Measurements from ENCODE around the gene ZNF335. TPM values are rescaled to one million over a fixed set of nuclear protein-coding genes. Genes with fewer than 3 reads are reported as not detected.

Gene ZNF335
- total and polyA plus RNA-seq, 2 of the 8 experiments (the other 6 are each of a cell fraction or from before 2014, with no cell fraction given): 12.4 to 14.6 TPM

DNA sequence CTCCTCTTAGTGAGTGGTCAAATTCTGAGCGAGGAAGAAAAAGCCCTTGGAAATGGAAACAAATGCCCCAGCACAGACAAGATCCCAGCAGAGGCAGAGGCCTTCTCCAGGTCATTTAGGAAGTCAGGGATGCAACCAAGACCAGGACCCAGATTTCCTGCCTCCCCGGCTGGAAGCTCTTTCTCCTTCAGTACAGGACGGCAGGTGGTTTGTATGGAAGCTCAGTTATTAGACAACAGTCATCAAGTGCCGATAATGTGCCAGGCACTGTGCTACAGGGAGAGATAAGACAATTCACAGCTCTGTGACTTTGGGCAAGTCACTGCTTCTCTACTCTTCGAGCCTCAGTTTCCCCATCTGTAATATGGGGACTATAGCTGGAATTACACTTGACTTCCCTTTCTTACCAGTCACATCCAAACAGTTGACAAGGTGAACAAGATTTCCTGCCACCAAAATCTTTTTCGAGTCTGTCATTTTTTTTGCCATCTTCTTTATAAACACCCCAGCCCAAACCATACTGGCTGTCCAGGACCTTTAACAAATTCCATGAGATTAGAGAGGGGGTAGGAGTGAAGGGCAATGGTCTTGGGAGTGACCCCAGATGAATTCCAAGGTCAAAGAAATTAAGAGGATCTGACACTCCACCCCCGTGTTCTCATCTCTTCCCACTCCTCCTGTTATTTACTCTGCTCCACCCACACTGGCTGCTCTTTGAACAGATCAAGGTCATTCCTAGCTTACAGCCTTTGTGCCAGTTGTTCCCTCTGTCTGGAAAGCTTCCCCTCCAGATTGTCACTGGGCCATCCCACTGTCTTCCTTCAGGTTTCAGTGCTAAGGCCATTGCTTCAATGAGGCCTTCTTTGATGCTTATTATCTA lies 42.8 kb upstream of the ZNF335 start (continued):
- TF ChIP-seq ATF2 (IDR thresholded peaks at IDR 0.05; ENCODE audit: low read length) (no peak), TBP (IDR thresholded peaks at IDR 0.05; ENCODE audit: low read depth, low read length) (no peak), NRF1 (IDR thresholded peaks at IDR 0.05; ENCODE audit: low read depth, low read length) (no peak), ASH2L (IDR thresholded peaks at IDR 0.05; ENCODE audit: low read length) (no peak), BRCA1 (IDR thresholded peaks at IDR 0.05; ENCODE audit: low read depth, low read length) (no peak), HDAC2 (IDR thresholded peaks at IDR 0.05; ENCODE audit: borderline replicate concordance in 1 of 2, low read depth in 2 of 2, low read length in 2 of 2) (no peak), POLR2A (IDR thresholded peaks at IDR 0.05; ENCODE audit: control extremely low read depth in 1 of 2, low read depth in 2 of 2, low read length in 2 of 2) (no peak), SAP30 (IDR thresholded peaks at IDR 0.05; ENCODE audit: insufficient read depth, insufficient replicate concordance, low read length) (no peak)
- TF ChIP-seq, protein P1, sequence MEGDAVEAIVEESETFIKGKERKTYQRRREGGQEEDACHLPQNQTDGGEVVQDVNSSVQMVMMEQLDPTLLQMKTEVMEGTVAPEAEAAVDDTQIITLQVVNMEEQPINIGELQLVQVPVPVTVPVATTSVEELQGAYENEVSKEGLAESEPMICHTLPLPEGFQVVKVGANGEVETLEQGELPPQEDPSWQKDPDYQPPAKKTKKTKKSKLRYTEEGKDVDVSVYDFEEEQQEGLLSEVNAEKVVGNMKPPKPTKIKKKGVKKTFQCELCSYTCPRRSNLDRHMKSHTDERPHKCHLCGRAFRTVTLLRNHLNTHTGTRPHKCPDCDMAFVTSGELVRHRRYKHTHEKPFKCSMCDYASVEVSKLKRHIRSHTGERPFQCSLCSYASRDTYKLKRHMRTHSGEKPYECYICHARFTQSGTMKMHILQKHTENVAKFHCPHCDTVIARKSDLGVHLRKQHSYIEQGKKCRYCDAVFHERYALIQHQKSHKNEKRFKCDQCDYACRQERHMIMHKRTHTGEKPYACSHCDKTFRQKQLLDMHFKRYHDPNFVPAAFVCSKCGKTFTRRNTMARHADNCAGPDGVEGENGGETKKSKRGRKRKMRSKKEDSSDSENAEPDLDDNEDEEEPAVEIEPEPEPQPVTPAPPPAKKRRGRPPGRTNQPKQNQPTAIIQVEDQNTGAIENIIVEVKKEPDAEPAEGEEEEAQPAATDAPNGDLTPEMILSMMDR (IDR thresholded peaks at IDR 0.05; ENCODE audit: control extremely low read depth in 1 of 3, insufficient read depth in 1 of 3, low read depth in 1 of 3, low read length in 3 of 3): no peak

Measured in H1 (cell line).